HG03521 (cell line): Measurements from ENCODE around the gene CTCFL.
"Not testable (repeated sequence)": the region's sequence is repeated elsewhere in the genome, so short reads cannot be mapped to it uniquely, and the experiment has no call there.

Source experiments
- ATAC-seq: cut with Tn5 transposase; IDR thresholded peaks from one replicate; pipeline ENCODE4 v1.9.1; 2021; ENCODE audit warnings: mild to moderate bottlenecking, moderate library complexity; ENCODE audit not compliant: unreplicated experiment

The CTCFL gene

DNA sequence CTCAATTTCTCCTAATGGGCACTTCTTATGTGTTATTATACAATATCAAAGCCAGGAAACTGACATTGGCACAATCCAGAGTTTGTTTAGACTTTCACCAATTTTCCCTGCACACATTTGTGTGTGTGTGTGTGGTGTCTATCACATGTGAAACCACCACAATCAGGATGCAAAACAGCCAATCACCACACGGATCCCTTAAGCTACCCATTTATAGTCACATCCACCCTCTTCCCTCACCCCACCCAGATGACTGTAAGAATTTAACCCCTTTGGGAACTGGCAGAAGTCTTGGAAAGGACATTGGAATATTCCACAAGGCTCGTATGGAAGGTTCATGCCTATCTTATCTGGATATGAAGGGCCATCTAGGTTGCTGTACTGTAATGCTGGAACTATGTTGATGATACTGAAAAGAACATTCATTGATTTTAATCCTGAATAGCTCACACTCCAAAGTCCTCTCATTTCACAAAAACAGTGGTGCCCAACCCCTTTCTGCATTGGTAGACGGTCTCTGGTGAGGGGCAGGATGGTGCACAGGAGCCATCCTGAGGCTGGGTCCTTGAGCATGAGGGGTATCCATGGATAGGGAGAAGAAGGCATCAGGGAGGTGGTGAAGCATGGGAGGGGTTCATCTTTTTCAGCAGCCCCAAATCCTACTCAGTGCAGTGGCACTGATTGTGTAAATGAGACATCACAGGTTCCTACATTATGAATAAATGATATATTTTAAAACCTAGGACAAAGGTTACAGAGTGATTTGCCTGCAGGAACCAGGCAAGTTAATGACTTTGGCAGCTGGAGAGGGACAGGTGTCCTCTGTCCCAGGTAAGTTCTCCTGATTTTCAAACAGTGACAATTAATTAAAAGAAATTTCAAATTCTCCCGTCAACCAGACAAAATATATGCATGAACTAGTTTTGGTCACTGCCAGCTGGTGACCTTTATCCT lies 12.1 kb upstream of the CTCFL start:
- no peak for ATAC-seq

DNA sequence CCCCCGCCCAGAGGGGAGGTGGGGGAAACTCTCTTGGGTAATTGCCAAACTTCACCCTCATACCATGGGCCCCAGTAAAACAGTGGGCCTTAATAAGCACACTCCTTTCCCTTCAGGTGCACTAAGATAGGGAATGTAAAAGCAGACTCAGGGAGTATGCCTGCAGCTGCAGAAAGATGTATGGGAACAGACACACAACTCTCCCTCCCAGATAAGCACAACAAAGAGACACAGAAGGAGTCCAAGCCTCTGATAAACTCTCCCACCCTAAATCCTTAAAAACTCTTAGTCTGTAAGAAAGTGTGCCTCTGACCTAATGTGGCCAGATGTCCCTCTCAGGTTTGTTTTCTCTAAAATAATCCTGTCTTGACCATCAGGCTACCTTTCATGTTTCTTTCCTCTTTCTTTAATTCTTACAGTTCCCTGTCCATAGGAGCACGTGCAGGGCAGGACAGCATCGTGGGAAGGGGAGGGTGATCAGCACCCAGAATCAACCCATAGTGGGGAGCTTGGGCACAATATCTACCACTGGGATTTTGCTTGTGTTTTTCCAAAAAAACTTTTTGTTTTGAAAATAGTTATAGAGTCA lies 11.3 kb upstream of the CTCFL start:
- ATAC-seq, result no peak

DNA sequence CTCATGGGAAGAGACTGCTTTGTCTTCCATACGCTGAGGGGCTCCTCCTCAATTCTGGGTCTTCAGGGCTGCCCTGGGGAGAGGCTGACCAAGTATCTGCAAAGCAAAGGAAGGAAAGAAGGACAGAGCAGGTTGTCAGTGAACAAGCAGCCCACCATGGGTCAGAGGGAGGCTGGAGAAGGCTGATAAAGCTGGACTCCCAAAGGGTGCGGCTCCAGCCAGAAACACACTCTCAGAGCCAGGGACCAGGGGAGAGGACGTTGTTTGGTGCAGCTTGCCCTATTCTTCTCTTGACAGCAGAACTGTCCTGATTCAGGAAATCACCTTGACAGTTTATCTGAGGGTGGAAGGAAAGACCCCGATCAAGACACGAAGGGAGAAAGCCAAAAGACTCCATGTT lies 10.4 kb upstream of the CTCFL start:
- no peak for ATAC-seq

DNA sequence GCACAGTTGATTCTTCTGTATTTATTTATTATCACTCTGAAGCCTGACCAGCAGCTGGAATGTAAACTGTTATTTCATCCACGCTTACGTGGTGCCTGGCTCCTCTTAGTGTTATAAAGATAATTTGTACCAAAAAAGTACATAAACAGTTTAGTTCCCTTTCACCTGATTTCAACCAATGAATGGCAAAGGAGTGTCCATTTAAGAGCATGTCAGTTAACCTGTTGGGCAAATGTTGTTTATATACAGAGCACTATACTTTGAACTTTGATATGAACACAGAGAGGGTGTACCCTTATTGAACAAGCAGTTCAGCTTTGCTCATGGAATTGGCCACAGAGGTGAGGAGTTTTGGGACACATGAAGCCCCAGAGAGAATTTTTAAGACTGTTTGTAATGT lies 7.2 kb upstream of the CTCFL start:
- no peak for ATAC-seq

DNA sequence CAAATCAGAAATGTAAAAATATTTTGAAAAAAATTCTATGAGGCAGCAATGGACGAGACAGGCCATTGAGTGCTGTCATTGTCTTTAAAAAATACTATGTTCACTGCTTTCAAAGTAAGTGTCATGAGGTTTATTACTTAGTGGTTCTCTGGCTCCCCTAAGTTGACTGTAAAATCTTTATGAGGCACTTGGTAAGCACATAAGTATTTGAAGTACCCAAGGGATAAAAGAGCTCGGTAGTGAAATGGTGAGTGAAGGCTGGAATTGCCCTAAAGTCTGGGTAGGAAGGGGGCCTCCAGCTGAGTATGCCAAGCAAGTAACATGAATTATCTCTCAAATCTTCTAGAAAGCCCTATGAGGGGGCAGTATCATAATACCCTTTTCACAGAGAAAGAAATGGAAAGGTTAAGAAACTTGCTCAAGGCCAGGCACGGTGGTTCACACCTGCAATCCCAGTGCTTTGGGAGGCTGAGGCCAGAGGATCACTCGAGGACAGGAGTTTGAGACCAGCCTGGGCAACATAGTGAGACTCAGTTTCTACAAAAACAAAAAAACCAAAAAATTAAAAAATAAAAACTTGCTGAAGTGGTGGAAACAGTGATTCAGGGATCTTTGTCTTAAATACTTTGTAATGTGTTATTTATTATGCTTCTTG lies 5.5 kb upstream of the CTCFL start:
- ATAC-seq, result no peak

DNA sequence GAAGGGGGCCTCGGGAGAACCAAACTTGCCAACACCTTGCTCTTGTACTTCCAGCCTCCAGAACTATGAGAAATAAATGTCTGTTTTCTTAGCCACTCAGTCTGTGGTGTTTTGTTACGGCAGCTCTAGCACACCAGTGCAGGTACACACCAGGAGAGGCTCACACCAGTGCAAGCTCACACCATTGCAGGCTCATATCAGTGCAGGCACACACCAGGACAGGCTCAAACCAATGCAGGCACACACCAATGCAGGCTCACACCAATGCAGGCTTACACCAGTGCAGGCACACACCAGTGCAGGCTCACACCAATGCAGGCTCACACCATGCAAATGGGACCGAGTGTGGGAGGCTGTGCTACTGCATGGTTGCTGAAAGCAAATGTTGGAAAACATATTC lies 4.9 kb upstream of the CTCFL start:
- ATAC-seq, result no peak

DNA sequence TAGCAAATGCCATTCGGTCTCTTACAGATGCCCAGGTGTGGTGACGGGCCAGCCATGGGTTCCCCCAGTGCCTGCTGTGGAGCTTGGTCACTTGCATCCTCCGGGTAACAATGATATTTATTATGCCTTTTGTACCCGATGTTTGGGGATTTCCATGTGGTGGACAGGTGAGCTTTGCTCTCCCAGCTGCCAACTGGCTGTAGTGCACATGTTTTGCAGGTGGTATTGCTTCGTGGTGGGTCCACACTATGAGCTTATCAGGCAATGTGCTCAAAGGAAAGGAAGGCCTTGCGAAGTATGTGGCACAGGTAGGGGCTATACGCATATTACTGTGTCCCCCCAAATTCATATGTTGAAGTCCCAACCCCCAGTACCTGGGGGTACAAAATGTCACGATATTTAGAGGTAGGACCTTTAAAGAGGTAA lies 4.2 kb upstream of the CTCFL start:
- ATAC-seq, result no peak

DNA sequence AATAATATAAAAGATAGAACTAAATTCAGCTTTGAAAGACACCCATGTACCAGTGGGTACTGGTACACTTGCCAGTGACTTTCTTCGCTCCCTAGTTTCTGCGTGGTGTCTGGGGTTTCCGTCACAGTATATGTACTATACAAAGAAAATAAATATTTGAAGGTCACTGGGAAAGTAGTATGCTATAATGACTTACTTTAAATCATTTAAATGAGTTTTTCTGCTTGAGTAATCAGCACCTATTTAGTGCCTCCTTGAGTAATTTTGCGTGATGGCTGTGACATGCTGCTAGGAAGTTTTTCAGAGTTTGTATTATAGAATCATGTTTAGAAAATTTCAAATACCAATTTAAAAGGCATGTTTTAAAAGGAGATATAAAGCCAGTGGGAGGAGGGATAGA lies 3.2 kb upstream of the CTCFL start:
- ATAC-seq, result no peak

DNA sequence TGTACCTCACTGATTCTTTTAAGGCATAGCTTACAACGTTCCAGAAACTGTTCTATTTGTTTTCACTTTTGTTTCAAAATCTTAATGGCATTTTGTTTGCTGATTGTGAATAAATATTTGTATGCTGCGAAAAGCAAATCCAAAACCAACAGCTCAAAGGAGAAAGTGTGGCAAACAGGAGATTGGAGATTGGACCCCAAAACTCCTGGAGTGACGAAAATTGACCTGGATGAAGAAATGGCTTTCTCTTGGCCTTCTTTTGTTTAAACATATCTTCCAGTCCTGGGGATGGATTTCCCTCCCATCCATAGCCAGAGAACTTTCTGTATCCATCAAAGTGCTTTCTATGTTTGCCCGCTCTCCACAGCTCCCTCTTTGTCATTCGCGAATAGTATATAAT lies 2.8 kb upstream of the CTCFL start:
- ATAC-seq, result no peak

GRCh38 chr20:57526885-57527460 lies 2.0 kb upstream of the CTCFL start:
- ATAC-seq, result no peak

GRCh38 chr20:57526087-57526884 lies 1.3 kb upstream of the CTCFL start:
- ATAC-seq, result no peak

DNA sequence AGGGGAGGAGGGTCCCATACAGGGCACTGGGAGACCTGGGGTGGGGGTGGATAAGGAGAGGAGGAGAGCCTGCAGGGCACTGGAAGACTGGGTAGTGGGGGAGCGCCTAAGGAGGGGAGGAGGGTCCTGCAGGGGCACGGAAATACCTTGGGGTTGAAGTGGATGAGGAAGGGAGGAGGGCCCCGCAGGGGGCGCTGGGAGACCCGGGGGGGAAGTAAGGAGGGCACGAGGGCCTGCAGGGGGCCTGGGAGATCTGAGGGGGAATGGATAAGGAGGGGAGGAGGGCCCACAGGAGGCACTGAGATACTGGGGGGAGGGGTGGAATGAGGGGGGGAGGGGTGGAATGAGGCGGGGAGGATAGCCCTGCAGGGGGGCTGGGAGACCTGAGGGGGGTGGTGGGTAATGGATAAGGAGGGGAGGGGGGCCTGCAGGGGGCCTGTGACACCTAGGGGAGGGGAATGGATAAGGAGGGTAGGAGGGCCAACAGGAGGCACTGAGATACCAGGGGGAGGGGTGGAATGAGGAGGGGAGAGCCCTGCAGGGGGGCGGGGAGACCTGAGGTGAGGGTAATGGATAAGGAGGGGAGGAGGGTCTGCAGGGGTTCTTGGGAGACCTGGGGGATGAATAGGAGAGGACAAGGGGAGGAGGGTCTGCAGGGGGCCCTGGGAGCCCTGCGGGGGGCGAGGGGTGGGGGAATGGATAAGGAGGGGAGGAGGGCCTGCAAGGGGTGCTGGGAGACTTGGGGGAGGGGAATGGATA lies 567 bp upstream of the CTCFL start:
- ATAC-seq, result no peak

- no peak for ATAC-seq
Observed at GRCh38 chr20:57523782-57524181, 1.2 kb downstream of the CTCFL start.

DNA sequence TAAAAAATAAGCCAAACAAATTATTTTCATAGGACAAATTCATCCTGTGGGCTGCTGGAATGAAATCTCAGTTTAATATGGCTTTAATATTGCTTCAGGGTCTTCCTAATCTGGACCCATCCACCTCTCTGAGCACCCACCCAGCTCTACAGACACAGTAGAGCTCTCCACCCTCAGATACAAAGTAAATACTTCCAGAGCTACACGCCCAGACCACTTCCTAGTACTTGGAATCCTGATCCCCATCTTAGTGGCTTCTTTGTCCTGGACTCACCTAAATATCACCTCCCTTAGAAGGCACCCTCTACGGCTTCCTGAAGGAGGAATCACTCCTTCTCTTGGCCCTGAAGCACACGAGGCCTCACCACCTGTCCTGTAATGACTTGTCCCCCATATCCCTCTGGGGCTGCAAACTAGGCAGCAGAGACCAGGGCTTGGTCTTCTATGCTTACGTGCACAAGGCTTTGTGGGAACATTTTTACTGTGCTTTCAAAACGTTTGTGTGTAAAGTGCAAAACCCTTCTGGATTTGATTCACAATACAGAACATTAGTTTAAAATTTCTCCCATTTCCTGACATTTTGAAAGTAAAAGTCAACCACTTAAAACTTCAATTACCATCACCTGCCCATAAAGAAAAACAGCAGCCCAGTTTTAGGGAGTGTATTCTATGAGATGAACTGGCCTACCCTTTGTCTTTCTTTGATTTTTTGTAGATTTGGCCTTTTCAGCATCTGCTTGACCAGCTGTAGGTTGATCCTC lies 2.4 kb downstream of the CTCFL start:
- no peak for ATAC-seq

GRCh38 chr20:57517904-57518303 lies 7.0 kb downstream of the CTCFL start:
- no peak for ATAC-seq

GRCh38 chr20:57514273-57514751 lies 10.6 kb downstream of the CTCFL start:
- no peak for ATAC-seq

DNA sequence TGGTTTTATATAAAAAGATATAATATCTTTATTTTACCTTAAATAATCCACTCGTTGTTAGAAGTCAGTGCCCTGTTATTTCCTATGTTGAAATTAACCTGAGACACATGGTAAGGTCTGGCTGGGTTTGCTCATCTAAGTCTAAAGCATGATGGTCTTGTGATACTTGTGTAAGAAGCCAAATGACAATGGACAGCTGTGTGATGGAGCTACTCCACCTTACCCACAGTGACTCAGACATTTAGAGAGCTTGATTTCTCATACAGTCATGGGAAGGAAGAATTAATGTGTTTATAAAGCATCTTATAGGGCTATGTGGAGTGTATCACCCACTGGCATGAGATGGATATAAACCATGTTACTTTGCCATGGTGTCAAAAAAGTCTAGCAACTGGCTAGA lies 11.7 kb downstream of the CTCFL start:
- no peak for ATAC-seq

DNA sequence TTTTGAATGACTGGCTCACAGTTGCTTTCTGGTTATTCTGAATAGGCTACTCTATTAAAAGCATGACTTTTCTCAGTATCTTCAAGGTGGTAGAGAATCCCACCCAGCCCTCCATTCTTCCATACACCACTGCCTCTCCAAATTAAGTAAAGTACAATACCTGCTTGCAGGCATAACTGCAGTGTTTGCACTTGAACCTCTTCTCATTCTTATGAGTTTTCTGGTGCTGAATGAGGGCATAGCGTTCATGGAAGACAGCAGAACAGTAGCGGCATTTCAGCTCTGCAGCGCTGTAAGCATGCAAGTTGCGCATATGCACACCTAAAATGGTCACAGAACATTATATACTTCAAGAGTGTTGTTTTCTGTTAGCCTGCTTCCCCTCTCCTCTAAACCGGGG lies 12.5 kb downstream of the CTCFL start:
- no peak for ATAC-seq

DNA sequence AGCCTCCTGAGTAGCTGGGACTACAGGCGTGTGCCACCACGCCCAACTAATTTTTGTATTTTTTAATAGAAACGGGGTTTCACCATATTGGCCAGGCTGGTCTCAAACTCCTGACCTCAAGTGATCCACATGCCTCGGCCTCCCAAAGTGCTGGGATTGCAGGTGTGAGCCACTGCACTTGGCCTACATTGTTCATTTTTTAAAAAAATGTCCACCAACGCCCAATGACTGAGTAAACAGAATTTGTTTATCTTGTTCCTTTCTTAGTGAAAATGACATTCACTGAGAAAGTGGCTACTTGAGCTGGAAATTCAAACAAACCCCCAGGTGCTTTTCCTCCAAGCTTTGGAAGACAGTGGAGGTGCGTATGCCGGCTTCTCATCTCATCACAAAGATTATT lies 13.2 kb downstream of the CTCFL start:
- ATAC-seq, result not testable (repeated sequence)
